ENCODE results near the gene MSL2. TPM values are rescaled to one million over a fixed set of nuclear protein-coding genes. Genes with fewer than 3 reads are reported as not detected.

MSL2 gene
- total and polyA plus RNA-seq, 2 of the 4 experiments (the other 2 are of a cell fraction) = 7.1 to 13.6 TPM

GRCh38 chr3:136207489-136208115 lies 11.5 kb upstream of the MSL2 start:
- H3K27me3 ChIP-seq (ENCODE audit: control insufficient read depth, insufficient read depth, low read length) = no peaks in the 10 kb centered on the region
- WGBS, 2 experiments (ENCODE audit: extremely low coverage in 2 of 2, insufficient read length in 1 of 2) = 88% methylated on average over 1 of the region's 4 CpGs; no CpG with 5 or more reads in 1 of the 2 experiments
- in situ Hi-C loops (cut with MboI; ENCODE audit: low sequenced_read_pairs) = no loop called here
- no peak overlapping the region for H3K18ac ChIP-seq (ENCODE audit: low read depth, low read length)
- H2BK15ac ChIP-seq (ENCODE audit: low read depth, low read length) = no peak overlapping the region
- intact Hi-C loops (cut with micrococcal nuclease) = no loop called here
- no peak overlapping the region for H4K91ac ChIP-seq (ENCODE audit: insufficient read depth, low read depth, low read length)
- H3K14ac ChIP-seq (replicated peaks; ENCODE audit: low read depth, low read length) = no peak overlapping the region
- H3K4ac ChIP-seq (ENCODE audit: low read depth, low read length) = no peak overlapping the region
- no peak overlapping the region for H2AFZ ChIP-seq (replicated peaks; ENCODE audit: low read length, poor library complexity)
- no peaks in the 10 kb centered on the region for H3K36me3 ChIP-seq (ENCODE audit: control insufficient read depth, insufficient read depth, low read length)
- H2AK9ac ChIP-seq (replicated peaks; ENCODE audit: low read depth, low read length, poor library complexity) = no peak overlapping the region
- H3K9me3 ChIP-seq (ENCODE audit: control insufficient read depth, insufficient read depth, low read length) = no peaks in the 10 kb centered on the region
- no peak overlapping the region for H3K27ac ChIP-seq (ENCODE audit: insufficient read depth, low read length)
- POLR2A ChIA-PET (ENCODE audit: unreplicated experiment) = no interaction called here
- H3K79me1 ChIP-seq (ENCODE audit: low read depth in 1 of 2, low read length in 2 of 2) = no peaks in the 10 kb centered on the region
- TF ChIP-seq BHLHE40 (IDR thresholded peaks at IDR 0.05; ENCODE audit: low read depth, low read length) (no peak), MAFK (IDR thresholded peaks at IDR 0.05; ENCODE audit: low read depth, low read length) (no peak), RCOR1 (IDR thresholded peaks at IDR 0.05; ENCODE audit: insufficient replicate concordance, low read length) (no peak), MAZ (IDR thresholded peaks at IDR 0.05; ENCODE audit: borderline replicate concordance, low read depth, low read length) (no peak), CHD1 (IDR thresholded peaks at IDR 0.05; ENCODE audit: low read depth, low read length) (no peak), SMC3 (IDR thresholded peaks at IDR 0.05; ENCODE audit: low read depth, low read length) (no peak), USF2 (IDR thresholded peaks at IDR 0.05; ENCODE audit: low read depth, low read length) (no peak), ELK1 (IDR thresholded peaks at IDR 0.05; ENCODE audit: borderline replicate concordance, low read depth, low read length) (no peak), MXI1 (IDR thresholded peaks at IDR 0.05; ENCODE audit: borderline replicate concordance, low read depth, low read length) (no peak), RFX5 (IDR thresholded peaks at IDR 0.05; ENCODE audit: low read depth, low read length) (no peak), FOS (IDR thresholded peaks at IDR 0.05; ENCODE audit: low read depth, low read length) (no peak), RAD21 (IDR thresholded peaks at IDR 0.05; ENCODE audit: low read length) (no peak), CEBPB (IDR thresholded peaks at IDR 0.05; ENCODE audit: low read depth, low read length) (no peak), CTCF (conservative IDR thresholded peaks at IDR 0.05; ENCODE audit: low read depth, low read length) (no peak), NFE2L2 (IDR thresholded peaks at IDR 0.05; ENCODE audit: low read depth, low read length) (no peak)
- H3K9me1 ChIP-seq (ENCODE audit: insufficient read depth, low read length) = no peaks in the 10 kb centered on the region
- DNase-seq (no peak), ATAC-seq (ENCODE audit: low read depth) (no peak)
- no peak overlapping the region for H4K5ac ChIP-seq (ENCODE audit: low read depth, low read length)
- no peak overlapping the region for H2BK120ac ChIP-seq (ENCODE audit: low read depth, low read length)
- no peak overlapping the region for H4K8ac ChIP-seq (ENCODE audit: low read depth in 2 of 2, low read length in 2 of 2)
- H3K23ac ChIP-seq (ENCODE audit: low read depth, low read length) = no peak overlapping the region
- peaks cover 2% of the 10 kb centered on the region; the same call in 1 of the 2 replicates for H3K4me1 ChIP-seq (ENCODE audit: control insufficient read depth, insufficient read depth, low read length)
- H2BK20ac ChIP-seq (ENCODE audit: low read depth, low read length) = no peak overlapping the region
- BruUV-seq (replicated peaks) = no TSS peak
- H3K4me3 ChIP-seq (ENCODE audit: insufficient read depth, low read depth, low read length) = no peak overlapping the region
- H2BK5ac ChIP-seq (ENCODE audit: low read depth, low read length, poor library complexity, severe bottlenecking) = no peak overlapping the region
- H3K9ac ChIP-seq (ENCODE audit: low read depth, low read length) = no peak overlapping the region
- H4K20me1 ChIP-seq (ENCODE audit: insufficient read depth, low read length) = no peaks in the 10 kb centered on the region
- H3K56ac ChIP-seq (ENCODE audit: extremely low read depth, insufficient read depth, low read length) = no peak overlapping the region
- dilution Hi-C loops (cut with HindIII; ENCODE audit: low sequenced_read_pairs, unreplicated experiment) = no loop called here
- H3K4me2 ChIP-seq (ENCODE audit: low read depth, low read length) = no peak overlapping the region
- H2AK5ac ChIP-seq (ENCODE audit: low read depth, low read length) = no peak overlapping the region
- CTCF ChIA-PET = interaction anchor here (0.6 to 0.7 kb wide), 2 partner anchors 8 to 98 kb away, joined by 3 to 5 read pairs; no protein-coding TSS in a partner anchor

All from IMR-90 (cell line).